GM18519 (cell line): ENCODE measurements around the gene MAEA.

Experiments used
- ATAC-seq: cut with Tn5 transposase; IDR thresholded peaks from one replicate; pipeline ENCODE4 v1.9.1; 2021; ENCODE audit warnings: mild to moderate bottlenecking, moderate library complexity; ENCODE audit not compliant: unreplicated experiment, low FRiP score

MAEA gene

GRCh38 chr4:1249731-1250526 lies 39.8 kb upstream of the MAEA start:
- ATAC-seq: no peak

- no peak for ATAC-seq
Measured at GRCh38 chr4:1250527-1250812, 39.2 kb upstream of the MAEA start.

GRCh38 chr4:1250921-1251772 lies 38.5 kb upstream of the MAEA start:
- ATAC-seq: no peak

DNA sequence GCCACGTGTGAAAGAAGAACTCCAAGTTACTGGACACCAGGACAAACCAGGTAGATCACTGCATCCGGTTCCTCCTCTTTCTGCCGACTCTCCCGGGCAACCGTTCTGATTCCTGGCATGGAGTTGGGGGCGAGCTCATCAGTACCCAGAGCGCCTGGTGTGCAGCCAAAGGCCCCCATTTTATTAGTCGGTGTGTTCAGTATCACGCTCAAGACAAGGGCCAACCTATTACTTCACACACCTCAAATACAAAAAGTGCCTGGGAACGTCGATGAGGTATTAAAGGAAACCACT lies 38.0 kb upstream of the MAEA start:
- ATAC-seq: no peak

- ATAC-seq: no peak
Measured at GRCh38 chr4:1252928-1253492, 36.7 kb upstream of the MAEA start.

DNA sequence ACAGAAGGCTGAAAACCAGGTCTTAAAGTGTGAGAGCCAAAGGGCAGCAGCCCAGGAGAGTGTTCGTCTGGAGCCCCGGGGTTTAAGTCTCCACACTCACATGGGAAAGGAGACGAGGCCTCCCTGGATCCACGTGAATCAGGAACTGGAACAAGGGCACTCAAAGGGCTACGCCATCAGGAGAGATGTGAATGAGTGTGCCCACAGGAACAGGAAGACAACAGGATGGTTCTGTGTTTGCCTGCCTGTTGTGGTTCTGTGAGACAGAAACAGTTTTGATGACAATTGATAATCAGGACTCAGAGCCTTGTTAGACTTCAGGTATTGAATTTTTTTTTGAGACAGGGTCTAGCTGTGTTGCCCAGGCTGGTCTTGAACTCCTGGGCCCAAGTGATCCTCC lies 35.9 kb upstream of the MAEA start:
- ATAC-seq: no peak

DNA sequence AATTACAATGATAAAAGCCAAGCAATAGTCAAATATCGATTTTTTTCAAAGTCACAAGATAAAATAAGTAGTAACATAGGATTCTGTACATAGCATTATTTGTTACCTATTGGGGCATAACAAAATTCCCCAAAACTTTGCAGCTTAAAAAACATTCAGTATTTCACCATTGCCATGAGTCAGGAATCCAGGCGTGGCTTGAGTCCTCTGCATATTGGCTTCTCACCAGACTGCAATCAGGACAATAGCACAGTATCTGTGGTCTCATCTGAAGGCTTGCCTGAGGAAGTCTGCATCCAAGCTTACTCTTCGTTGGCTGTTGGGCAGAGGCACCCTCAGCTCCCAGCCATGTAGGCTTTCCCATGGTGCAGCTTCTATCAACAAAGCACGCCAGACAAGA lies 34.5 kb upstream of the MAEA start:
- no peak for ATAC-seq

GRCh38 chr4:1255699-1256098 lies 34.0 kb upstream of the MAEA start:
- ATAC-seq: no peak

DNA sequence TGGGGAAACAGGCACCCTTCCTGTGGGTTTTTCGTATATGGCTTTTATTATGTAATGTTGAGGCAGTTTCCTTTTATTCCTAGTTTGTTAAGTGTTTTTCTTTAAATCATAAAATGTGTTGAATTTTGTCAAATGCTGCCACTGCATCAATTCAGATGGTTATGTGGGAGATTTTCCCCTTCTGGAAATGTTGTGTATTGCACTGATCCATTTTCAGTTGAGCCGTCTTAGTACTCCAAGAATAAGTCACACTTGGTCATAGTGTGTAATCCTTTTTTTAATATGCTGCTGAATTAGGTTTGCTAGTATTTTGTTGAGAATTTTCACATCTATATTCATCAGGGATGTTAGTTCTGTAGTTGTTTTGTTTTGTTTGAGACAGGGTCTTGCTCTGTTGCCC lies 31.2 kb upstream of the MAEA start:
- ATAC-seq: no peak

DNA sequence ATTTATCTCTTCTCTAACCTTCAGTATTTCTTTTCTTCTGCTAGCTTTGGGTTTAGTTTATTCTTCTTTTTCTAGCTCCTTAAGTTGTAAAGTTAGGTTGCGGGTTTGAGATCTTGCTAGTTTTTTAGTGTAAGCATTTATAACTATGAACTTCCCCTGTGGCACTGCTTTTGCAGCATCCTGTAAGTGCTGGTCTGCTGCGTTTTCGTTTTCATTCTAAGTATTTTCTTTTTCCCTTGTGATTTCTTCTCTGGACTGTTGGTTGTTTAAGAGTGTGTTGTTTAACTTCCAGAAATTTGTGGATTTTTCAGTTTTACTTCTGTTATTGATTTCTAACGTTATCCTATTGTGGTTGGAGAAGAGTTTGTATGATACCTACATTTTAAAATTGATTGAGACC lies 29.7 kb upstream of the MAEA start:
- no peak for ATAC-seq

GRCh38 chr4:1260418-1261106 lies 29.1 kb upstream of the MAEA start:
- ATAC-seq: no peak

DNA sequence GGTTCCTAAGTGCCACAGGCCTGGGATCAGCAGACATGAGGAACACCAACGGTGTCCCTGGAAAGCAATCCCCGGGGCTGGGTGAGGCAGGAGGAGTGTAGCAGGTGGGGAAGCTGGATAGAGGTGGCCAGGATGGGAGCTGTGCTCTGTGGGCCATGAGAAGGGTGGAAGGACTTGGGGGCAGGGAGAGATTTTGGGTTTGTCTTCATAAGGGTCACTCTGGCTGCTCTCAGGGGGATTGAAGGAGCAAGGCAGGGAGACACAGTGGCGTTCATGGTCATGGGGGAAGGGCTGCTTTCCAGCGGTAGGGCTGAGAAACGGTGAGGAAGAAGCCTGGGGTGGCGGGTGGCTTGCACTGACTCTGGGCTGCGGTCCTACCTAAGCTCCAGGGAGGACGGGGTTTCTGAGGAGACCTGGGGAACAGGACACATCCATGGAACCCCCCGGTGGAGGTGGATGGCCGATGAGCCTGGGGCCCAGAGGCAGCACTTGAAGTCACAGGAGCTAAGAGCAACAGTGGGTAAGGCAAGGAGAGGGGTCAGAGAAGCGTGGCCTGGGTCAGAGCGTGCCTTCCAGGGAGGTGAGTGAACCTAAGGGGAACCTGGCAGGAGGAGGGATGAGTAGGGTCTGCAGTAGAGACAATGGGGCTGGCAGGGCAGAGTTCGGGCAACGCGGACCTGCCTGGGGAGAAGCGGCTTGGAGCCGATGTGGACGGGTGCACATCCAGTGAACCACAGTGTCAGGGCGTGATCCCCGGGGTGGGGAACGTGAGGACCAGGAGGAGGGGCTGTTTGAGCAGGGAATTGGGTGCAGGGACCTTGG lies 28.4 kb upstream of the MAEA start:
- no peak for ATAC-seq

- ATAC-seq: no peak
Measured at GRCh38 chr4:1264942-1265341, 24.7 kb upstream of the MAEA start.

DNA sequence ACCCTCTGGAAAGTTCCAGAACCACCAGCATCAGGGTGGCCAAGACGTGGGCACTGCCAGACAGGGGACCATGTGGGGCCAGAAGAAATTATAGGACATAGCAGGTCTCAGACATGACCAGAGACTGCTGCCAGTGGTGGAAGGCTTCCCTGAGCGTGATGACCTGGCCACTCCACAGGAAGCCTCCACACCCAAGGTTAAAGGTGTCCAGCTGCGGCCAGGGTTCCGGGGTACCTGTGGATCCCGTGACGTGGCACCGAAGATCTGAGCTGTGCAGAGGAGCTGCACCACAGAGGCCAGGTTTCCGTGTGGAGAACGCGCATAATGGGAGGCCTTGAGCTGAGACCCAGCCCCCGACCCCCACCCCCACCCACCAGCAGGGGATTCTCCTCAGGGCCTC lies 24.3 kb upstream of the MAEA start:
- ATAC-seq: no peak

DNA sequence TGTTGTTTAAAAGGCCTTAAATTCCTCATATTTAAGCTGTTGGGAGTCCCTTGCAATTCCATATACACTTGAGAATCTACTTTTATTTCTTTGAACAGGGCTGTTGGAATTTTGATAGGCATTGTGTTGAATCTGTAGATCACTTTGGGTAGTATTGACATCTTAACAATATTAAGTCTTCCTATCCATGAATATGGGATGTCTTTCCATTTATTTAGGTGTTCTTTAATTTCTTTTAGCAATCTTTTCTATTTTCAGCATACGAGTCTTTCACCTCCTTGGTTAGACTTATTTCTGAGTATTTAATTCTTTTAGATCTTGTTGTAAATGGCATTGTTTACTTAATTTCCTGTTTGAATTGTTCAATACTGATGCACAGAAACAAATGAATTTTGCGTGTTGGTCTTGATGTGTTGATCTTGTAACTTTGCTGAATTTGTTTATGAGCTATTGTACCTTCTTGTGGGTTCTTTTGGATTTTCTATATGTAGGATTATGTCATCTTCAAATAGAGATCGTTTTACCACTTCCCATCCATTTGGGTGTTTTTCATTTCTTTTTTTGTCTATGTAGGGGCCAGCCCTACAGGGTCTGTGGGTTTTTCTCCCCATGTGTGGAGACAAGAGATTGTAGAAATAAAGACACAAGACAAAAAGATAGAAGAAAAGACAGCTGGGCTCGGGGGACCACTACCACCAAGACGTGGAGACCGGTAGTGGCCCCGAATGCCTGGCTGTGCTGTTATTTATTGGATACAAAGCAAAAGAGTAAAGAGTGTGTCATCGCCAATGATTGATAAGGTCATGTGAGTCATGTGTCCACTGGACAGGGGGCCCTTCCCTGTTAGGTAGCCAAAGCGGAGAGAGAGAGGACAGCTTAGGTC lies 22.6 kb upstream of the MAEA start:
- no peak for ATAC-seq

DNA sequence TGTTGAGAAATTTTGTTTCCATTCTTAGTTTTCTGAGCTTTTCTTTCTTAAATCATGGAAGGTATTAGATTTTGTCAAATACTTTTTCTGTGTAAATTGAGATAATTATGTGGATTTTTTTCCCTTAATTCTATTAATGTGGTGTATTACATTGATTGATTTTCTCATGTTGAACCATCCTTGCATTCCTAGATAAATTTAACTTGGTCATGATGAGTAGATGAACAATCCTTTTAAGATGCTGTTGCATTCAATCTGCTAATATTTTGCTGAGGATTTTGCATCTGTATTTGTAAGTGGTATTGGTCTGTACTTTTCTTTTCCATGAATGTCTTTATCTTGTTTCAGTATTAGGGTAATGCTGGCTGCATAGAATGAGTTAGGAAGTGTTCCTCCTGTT lies 20.5 kb upstream of the MAEA start:
- ATAC-seq: no peak

DNA sequence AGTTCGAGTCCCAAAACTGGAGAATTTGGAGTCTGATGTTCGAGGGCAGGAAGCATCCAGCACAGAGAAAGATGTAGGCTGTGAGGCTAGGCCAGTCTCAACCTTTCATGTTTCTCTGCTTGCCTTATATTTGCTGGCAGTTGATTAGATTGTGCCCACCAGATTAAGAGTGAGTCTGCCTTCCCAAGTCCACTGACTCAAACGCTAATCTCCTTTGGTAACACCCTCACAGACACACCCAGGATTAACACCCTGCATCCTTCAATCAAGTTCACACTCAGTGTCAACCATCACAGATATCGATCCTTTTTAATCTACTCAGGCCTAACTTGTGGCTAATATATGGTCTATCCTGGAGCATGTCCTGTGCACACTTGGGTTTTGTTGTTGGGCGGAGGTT lies 18.0 kb upstream of the MAEA start:
- no peak for ATAC-seq

DNA sequence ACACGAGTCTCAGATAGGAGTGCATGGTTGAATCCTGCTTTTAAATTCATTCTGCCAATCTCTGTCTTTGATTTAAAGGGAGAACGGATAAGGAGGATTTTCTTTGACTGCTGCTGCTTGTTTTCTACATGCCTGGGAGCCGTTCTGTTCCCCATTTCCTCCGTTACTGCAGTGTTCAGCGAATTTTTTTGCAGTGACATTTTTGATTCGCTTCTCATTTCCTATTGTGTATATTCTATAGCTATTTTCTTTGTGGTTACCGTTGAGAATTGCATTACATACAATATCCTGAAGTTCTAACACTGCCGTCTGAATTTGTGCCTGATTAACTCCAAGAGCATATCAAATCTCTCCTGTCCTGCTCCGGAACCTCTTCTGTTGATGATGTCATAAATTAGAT lies 14.8 kb upstream of the MAEA start:
- no peak for ATAC-seq

DNA sequence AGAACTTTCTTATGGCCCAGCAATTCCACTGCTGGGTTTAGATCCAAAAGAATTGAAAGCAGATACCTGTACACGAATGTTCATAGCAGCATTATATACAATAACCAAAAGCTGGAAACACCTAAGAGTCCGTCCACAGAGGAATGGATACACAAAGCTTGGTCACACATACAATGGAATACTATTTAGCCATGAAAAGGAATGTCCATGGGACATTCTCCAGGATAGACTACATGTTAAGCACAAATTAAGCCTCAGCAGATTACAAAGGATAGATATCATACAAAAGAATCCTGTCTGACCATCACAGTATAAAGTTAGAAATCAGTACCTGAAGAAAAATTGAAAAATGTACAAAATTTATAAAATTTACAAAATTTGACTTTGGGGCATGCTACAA lies 12.7 kb upstream of the MAEA start:
- ATAC-seq: no peak
